HepG2 (cell line): ENCODE results near the gene TBL2. TPM values are rescaled to one million over a fixed set of nuclear protein-coding genes. Genes with fewer than 3 reads are reported as not detected.

Source experiments
- HDAC2 ChIP-seq: sonication (generic); formaldehyde crosslinking; IDR thresholded peaks from 2 replicates; pipeline ENCODE4 v1.4.0; 2020; ENCODE audit warnings: missing genetic modification reagents
- MTA3 ChIP-seq: sonication (generic); formaldehyde crosslinking; IDR thresholded peaks from 2 replicates; pipeline ENCODE4 v1.4.0; 2020; ENCODE audit warnings: missing genetic modification reagents
- MTF1 ChIP-seq: sonication (generic); formaldehyde crosslinking; IDR thresholded peaks from 2 replicates; pipeline ENCODE4 v1.5.0; 2020; ENCODE audit warnings: missing genetic modification reagents
- MYC ChIP-seq: sonication (generic); formaldehyde crosslinking; IDR thresholded peaks from 2 replicates; pipeline ENCODE4 v1.9.0; 2021; ENCODE audit warnings: missing genetic modification reagents, borderline replicate concordance
- SIN3A ChIP-seq: IDR thresholded peaks from 2 replicates; pipeline ENCODE4 v1.6.1; 2011; ENCODE audit warnings: low read depth, mild to moderate bottlenecking, control low read depth, low read length, borderline replicate concordance
- SIX4 ChIP-seq: sonication (generic); formaldehyde crosslinking; IDR thresholded peaks from 2 replicates; pipeline ENCODE4 v1.4.0; 2020; ENCODE audit warnings: missing genetic modification reagents
- SOX5 ChIP-seq: IDR thresholded peaks from 2 replicates; pipeline ENCODE4 v1.6.1; 2016; ENCODE audit warnings: borderline replicate concordance
- TCF7 ChIP-seq: sonication (generic); IDR thresholded peaks from 2 replicates; pipeline ENCODE4 v1.6.1; 2016; ENCODE audit warnings: antibody characterized with exemption, low read depth
- ZNF260 ChIP-seq: sonication (generic); formaldehyde crosslinking; IDR thresholded peaks from 2 replicates; pipeline ENCODE4 v1.4.0; 2020; ENCODE audit warnings: missing genetic modification reagents, low read depth, mild to moderate bottlenecking, borderline replicate concordance
- ZNF3 ChIP-seq: IDR thresholded peaks from 2 replicates; pipeline ENCODE4 v1.7.0; 2017; ENCODE audit warnings: inconsistent platforms
- ZNF451 ChIP-seq: sonication (generic); formaldehyde crosslinking; IDR thresholded peaks from 2 replicates; pipeline ENCODE4 v1.5.0; 2020; ENCODE audit warnings: mild to moderate bottlenecking, missing genetic modification reagents
- ZNF550 ChIP-seq: sonication (generic); formaldehyde crosslinking; IDR thresholded peaks from 2 replicates; pipeline ENCODE4 v1.4.0; 2020; ENCODE audit warnings: mild to moderate bottlenecking, missing genetic modification reagents, borderline replicate concordance
- ZNF569 ChIP-seq: sonication (generic); formaldehyde crosslinking; IDR thresholded peaks from 2 replicates; pipeline ENCODE4 v1.5.0; 2020; ENCODE audit warnings: mild to moderate bottlenecking, missing genetic modification reagents, moderate library complexity, borderline replicate concordance
- ZNF572 ChIP-seq: sonication (generic); formaldehyde crosslinking; IDR thresholded peaks from 2 replicates; pipeline ENCODE4 v1.5.1; 2020; ENCODE audit warnings: mild to moderate bottlenecking, missing genetic modification reagents
- ZNF780A ChIP-seq: sonication (generic); formaldehyde crosslinking; IDR thresholded peaks from 2 replicates; pipeline ENCODE4 v1.8.0; 2022; ENCODE audit warnings: mild to moderate bottlenecking, missing genetic modification reagents, moderate library complexity
- polyA plus RNA-seq, 8 experiments: library from polyadenylated mRNA; depleted of rRNA in 3 of 8; stranded (reverse) in 7 of 8; unstranded in 1 of 8; fragments of >200 nt; fragmentation: Illumina TruSeq in 4 of 8; extraction: Trizol in 4 of 8; gene quantifications; 2 replicates each; pipeline versions ENCODE4 v1.2.1 to v1.2.3, GENCODE V29; 2011 to 2016; ENCODE audit warnings: low read depth in 4 of 8, missing spikeins in 1 of 8, mixed read lengths in 1 of 8; ENCODE audit not compliant: insufficient read depth in 1 of 8
- total RNA-seq, 5 experiments: library from RNA; depleted of rRNA; stranded (reverse); fragments of >200 nt; fragmentation: Illumina TruSeq; extraction: Trizol; gene quantifications; 2 replicates each; pipeline ENCODE4 v1.2.3, GENCODE V29; 2016; ENCODE audit warnings: low read depth in 1 of 5
- TF ChIP-seq, protein P1 (sequence below): sonication (generic); formaldehyde crosslinking; IDR thresholded peaks from 2 replicates; pipeline ENCODE4 v1.4.0; 2020; ENCODE audit warnings: missing genetic modification reagents, borderline replicate concordance
- TF ChIP-seq, protein P2 (sequence below): sonication (generic); formaldehyde crosslinking; IDR thresholded peaks from 2 replicates; pipeline ENCODE4 v1.5.0; 2020; ENCODE audit warnings: mild to moderate bottlenecking, missing genetic modification reagents, borderline replicate concordance
- TF ChIP-seq, protein P3 (sequence below): sonication (generic); formaldehyde crosslinking; IDR thresholded peaks from 2 replicates; pipeline ENCODE4 v1.8.1; 2022; ENCODE audit warnings: mild to moderate bottlenecking, missing genetic modification reagents
- TF ChIP-seq, protein P4 (sequence below): sonication (generic); formaldehyde crosslinking; conservative IDR thresholded peaks from 2 replicates; pipeline ENCODE4 v1.8.1; 2023; ENCODE audit warnings: missing genetic modification reagents
- TF ChIP-seq, protein P5 (sequence below): sonication (generic); formaldehyde crosslinking; conservative IDR thresholded peaks from 2 replicates; pipeline ENCODE4 v1.4.0; 2020; ENCODE audit warnings: missing genetic modification reagents

Gene TBL2
- total and polyA plus RNA-seq, 2 of the 13 experiments (the other 11 are each of a cell fraction or from before 2014, with no cell fraction given): 43.4 to 47.2 TPM

DNA sequence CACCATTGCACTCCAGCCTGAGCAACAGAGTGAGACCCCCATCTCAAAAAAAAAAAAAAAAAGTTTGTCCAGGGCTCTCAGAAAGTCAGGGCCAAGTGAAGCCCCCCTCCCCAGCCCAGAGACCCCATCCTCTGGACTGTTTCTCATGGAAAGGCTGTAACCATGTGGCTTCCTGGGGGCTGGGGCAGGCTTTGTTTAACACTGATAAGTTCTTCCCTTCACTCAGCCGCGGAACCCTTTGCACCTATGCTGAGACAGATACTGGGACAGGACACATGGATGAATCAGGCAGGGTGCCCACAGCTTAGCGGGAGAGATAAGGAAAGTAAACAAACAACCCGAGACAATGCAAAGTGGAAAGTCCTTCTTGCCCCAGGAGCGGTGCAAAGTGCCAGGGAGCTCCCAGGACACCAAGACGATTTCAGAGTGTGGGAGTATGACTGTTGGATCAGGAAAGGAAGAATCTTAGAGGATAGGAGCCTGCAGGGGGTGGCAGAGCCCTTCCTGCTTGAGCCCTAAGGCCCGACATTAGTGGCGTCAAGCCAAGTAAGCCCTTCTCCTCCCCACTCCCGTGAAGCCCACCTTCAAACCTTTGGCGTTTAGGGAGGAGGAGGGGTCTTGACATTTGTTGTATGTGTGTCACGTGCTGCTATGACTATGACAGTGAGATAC is 34.4 kb upstream of the TBL2 start (continued):
- TF ChIP-seq SIN3A: peak; percentile 89; the same call in 1 of the 2 replicates
- no peak for TF ChIP-seq ZNF260 (CRISPR knock-in tag)
- TF ChIP-seq HDAC2: peak; percentile 98
- no peak for TF ChIP-seq ZNF572
- TF ChIP-seq SIX4 (CRISPR knock-in tag): peak; percentile 82
- TF ChIP-seq, protein P1, sequence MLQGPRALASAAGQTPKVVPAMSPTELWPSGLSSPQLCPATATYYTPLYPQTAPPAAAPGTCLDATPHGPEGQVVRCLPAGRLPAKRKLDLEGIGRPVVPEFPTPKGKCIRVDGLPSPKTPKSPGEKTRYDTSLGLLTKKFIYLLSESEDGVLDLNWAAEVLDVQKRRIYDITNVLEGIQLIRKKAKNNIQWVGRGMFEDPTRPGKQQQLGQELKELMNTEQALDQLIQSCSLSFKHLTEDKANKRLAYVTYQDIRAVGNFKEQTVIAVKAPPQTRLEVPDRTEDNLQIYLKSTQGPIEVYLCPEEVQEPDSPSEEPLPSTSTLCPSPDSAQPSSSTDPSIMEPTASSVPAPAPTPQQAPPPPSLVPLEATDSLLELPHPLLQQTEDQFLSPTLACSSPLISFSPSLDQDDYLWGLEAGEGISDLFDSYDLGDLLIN: no peak
- TF ChIP-seq MYC (CRISPR knock-in tag): peak; percentile 88
- TF ChIP-seq ZNF3 (CRISPR knock-in tag): no peak; the same call in 1 of the 2 replicates
- TF ChIP-seq SOX5 (CRISPR knock-in tag): peak; percentile 99
- TF ChIP-seq, protein P2, sequence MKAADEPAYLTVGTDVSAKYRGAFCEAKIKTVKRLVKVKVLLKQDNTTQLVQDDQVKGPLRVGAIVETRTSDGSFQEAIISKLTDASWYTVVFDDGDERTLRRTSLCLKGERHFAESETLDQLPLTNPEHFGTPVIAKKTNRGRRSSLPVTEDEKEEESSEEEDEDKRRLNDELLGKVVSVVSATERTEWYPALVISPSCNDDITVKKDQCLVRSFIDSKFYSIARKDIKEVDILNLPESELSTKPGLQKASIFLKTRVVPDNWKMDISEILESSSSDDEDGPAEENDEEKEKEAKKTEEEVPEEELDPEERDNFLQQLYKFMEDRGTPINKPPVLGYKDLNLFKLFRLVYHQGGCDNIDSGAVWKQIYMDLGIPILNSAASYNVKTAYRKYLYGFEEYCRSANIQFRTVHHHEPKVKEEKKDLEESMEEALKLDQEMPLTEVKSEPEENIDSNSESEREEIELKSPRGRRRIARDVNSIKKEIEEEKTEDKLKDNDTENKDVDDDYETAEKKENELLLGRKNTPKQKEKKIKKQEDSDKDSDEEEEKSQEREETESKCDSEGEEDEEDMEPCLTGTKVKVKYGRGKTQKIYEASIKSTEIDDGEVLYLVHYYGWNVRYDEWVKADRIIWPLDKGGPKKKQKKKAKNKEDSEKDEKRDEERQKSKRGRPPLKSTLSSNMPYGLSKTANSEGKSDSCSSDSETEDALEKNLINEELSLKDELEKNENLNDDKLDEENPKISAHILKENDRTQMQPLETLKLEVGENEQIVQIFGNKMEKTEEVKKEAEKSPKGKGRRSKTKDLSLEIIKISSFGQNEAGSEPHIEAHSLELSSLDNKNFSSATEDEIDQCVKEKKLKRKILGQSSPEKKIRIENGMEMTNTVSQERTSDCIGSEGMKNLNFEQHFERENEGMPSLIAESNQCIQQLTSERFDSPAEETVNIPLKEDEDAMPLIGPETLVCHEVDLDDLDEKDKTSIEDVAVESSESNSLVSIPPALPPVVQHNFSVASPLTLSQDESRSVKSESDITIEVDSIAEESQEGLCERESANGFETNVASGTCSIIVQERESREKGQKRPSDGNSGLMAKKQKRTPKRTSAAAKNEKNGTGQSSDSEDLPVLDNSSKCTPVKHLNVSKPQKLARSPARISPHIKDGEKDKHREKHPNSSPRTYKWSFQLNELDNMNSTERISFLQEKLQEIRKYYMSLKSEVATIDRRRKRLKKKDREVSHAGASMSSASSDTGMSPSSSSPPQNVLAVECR (CRISPR knock-in tag): peak; percentile 89; the same call in 1 of the 2 replicates
- no peak for TF ChIP-seq ZNF550
- TF ChIP-seq, protein P3, sequence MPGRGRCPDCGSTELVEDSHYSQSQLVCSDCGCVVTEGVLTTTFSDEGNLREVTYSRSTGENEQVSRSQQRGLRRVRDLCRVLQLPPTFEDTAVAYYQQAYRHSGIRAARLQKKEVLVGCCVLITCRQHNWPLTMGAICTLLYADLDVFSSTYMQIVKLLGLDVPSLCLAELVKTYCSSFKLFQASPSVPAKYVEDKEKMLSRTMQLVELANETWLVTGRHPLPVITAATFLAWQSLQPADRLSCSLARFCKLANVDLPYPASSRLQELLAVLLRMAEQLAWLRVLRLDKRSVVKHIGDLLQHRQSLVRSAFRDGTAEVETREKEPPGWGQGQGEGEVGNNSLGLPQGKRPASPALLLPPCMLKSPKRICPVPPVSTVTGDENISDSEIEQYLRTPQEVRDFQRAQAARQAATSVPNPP (CRISPR knock-in tag): peak; percentile 87
- TF ChIP-seq TCF7: peak; percentile 81
- no peak for TF ChIP-seq MTF1 (CRISPR knock-in tag)
- TF ChIP-seq MTA3 (CRISPR knock-in tag): no peak
- TF ChIP-seq ZNF451 (CRISPR knock-in tag): no peak; the same call in 1 of the 2 replicates
- TF ChIP-seq, protein P4, sequence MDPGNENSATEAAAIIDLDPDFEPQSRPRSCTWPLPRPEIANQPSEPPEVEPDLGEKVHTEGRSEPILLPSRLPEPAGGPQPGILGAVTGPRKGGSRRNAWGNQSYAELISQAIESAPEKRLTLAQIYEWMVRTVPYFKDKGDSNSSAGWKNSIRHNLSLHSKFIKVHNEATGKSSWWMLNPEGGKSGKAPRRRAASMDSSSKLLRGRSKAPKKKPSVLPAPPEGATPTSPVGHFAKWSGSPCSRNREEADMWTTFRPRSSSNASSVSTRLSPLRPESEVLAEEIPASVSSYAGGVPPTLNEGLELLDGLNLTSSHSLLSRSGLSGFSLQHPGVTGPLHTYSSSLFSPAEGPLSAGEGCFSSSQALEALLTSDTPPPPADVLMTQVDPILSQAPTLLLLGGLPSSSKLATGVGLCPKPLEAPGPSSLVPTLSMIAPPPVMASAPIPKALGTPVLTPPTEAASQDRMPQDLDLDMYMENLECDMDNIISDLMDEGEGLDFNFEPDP (CRISPR knock-in tag): no peak
- TF ChIP-seq ZNF569: no peak
- no peak for TF ChIP-seq ZNF780A (CRISPR knock-in tag)
- TF ChIP-seq, protein P5, sequence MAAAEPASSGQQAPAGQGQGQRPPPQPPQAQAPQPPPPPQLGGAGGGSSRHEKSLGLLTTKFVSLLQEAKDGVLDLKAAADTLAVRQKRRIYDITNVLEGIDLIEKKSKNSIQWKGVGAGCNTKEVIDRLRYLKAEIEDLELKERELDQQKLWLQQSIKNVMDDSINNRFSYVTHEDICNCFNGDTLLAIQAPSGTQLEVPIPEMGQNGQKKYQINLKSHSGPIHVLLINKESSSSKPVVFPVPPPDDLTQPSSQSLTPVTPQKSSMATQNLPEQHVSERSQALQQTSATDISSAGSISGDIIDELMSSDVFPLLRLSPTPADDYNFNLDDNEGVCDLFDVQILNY (CRISPR knock-in tag): no peak
